Pericardium fibroblast (primary cell): ENCODE data around the gene NASP. TPM values are rescaled to one million over a fixed set of nuclear protein-coding genes. Genes with fewer than 3 reads are reported as not detected.

ENCODE experiments used
- total RNA-seq: library from RNA; depleted of rRNA; stranded (reverse); fragments of >200 nt; gene quantifications from 2 replicates; pipeline ENCODE4 v1.2.3, GENCODE V29; 2015

The NASP gene
- 22.8 and 37.2 TPM in 2 replicates for total RNA-seq

DNA sequence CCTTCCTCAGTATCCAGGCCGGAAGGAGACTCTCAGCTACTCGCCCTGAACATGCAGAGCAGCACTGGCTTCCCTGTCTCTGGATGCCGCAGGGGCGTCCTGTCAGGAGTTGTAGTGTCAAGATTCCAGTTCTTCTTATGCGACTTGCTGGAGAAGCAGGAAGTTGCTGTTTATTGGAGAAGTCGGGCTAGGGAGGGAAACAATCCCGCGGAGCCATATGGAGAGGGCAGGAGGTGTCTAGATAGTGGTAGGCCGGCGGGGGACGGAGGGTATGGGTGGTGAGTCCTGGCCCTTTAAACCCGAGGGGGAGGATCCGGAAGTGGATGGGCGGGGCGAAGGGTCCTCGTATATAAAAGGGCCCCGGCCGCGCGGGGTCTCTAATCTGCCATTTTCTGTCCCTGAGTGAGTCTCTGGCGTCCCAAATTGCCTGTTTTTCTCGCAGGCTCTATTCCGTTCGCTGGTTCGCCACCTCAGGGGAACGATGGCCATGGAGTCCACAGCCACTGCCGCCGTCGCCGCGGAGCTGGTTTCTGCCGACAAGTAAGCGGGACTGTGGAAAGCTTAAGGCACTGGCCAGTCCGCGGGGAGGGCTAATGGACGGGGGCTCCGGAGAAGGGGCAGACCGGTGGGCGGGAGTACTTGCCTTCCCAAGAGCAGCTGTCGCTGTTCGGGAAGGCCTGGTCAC is at the start of gene NASP:
TSS of gene NASP (plus strand) at position 376 of the 685 bp plus-strand sequence. CDS start at position 482, 106 bp downstream.

DNA sequence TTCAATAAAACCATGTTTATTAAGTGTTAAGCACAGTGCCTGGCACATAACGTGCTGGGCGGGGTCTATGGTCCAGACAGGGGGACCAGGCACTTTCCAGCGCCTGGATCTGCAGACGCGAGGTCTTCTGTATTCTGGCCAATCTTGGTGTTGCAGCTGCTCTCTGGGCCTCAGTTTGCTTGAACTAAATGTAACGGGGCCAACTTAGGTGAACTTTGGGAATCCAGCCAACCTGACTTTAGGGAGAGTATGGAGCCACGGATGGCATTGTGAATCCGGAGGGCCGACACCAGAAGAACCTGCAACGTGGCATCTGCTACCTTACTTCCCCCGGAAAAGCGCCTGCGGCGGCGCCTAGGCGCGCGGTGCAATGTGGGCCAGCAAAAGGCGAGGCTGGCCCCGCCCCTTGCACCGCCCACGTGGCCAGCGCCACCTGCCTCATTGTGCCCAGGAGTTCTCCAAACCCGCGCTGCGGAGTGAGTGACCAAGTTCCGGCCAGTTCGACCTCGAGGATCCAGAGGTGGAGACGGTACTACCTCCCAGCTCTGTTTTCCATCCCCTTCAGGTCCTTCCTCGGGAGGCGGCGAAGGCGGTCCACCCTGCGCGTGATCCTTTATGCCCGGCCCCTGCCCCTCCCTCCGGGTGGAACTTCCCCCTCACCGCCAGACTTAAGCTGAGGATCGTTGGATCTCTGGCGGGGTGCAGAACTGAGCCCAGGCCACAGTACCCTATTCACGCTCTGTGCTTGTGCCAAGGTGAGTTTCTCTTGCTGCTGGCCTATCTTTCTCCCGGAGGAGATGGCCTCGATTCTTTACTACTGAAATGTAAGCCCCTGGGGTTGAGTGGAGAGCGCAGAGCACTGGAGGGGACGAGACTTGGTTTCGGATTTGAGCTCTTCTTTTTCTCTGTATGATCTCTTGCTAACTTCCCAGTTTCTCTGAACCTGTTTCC is 33.2 kb upstream of the NASP start, which contains the start of gene AKR1A1:
TSS of gene AKR1A1 (plus strand) at position 426 of the 951 bp plus-strand sequence. CDS start 10,969 bp downstream, outside the sequence.

DNA sequence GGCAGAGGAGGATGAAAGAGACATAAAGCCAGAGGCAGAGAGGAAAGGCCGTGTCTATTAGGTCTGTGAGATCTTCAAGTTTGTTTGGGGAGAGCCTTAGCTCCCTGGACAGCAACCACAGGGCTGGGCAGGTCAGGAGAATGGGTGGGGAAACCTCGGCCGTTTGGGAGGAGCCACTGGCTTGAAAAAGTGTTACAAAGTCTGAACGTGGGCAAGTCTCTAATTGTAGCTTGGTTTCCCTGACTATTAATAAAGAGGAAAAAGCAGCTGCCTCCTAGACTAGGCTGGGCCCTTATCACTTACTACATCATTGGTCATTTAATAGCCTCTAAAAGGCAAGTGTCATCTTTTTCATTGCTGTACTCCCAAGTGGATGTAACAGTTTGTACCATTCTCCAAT is 40.1 kb downstream of the NASP start, which contains the start of gene CCDC17:
TSS of gene CCDC17 (minus strand) at position 83 of the 400 bp plus-strand sequence. CDS start 145 bp downstream, outside the sequence.

Other genes starting within 250 kb of the NASP start
- gene TOE1, start 243.9 kb upstream of the NASP start, total RNA-seq: 5.0 and 7.5 TPM in 2 replicates
- gene MUTYH, start 243.6 kb upstream of the NASP start, total RNA-seq: 9.7 and 14.9 TPM in 2 replicates
- 2.2 and 2.3 TPM in 2 replicates for gene TESK2, start 92.9 kb upstream of the NASP start, total RNA-seq
- 1.1 and 2.2 TPM in 2 replicates for gene CCDC163, start 84.0 kb upstream of the NASP start, total RNA-seq
- 2.4 and 6.8 TPM in 2 replicates for gene MMACHC, start 83.7 kb upstream of the NASP start, total RNA-seq
- 318 and 441 TPM in 2 replicates for gene PRDX1, start 62.2 kb upstream of the NASP start, total RNA-seq
- 75.2 and 103 TPM in 2 replicates for gene AKR1A1, start 33.2 kb upstream of the NASP start, total RNA-seq
- gene CCDC17, start 40.0 kb downstream of the NASP start, total RNA-seq: 0.51 and 1.2 TPM in 2 replicates
- gene GPBP1L1, start 102.5 kb downstream of the NASP start, total RNA-seq: 39.9 and 44.5 TPM in 2 replicates
- 26.5 and 28.1 TPM in 2 replicates for gene TMEM69, start 104.1 kb downstream of the NASP start, total RNA-seq
- gene IPP, start 166.6 kb downstream of the NASP start, total RNA-seq: 7.4 and 7.6 TPM in 2 replicates
- 13.6 and 15.2 TPM in 2 replicates for gene MAST2, start 219.6 kb downstream of the NASP start, total RNA-seq